Measurements from ENCODE around the gene GSK3A.

DNA sequence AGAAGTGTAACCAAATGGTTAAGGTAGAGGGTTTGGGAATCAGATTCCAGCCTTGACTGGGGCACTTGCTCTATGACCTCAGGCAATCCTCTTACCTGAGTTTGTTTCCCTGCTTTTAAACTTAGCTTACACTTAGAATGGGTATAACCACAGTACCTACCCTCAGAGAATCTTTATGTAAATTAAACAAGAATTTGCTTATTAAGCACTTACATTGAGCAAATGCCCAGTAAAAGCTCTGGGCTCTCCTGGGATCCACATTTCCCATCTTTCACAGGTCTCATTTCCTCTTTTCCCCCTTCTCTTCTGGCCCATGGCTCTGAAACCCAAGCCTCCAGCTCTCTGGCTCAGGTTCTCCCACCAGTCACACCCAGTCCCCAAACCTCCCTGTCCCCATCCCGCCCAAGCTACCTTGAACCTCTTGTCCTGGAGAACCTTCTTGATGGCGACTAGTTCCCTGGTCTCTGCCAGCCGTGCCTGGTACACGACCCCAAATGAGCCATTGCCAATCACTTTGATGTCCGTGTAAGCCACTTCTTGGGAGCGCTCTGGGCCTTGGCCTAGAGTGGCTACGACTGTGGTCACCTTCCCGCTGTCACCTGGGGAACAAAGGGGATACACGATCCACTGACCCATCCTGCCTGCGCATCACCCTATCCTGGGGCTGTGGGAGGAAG lies 2.7 kb downstream of the GSK3A start:
- TF ChIP-seq, protein P1, sequence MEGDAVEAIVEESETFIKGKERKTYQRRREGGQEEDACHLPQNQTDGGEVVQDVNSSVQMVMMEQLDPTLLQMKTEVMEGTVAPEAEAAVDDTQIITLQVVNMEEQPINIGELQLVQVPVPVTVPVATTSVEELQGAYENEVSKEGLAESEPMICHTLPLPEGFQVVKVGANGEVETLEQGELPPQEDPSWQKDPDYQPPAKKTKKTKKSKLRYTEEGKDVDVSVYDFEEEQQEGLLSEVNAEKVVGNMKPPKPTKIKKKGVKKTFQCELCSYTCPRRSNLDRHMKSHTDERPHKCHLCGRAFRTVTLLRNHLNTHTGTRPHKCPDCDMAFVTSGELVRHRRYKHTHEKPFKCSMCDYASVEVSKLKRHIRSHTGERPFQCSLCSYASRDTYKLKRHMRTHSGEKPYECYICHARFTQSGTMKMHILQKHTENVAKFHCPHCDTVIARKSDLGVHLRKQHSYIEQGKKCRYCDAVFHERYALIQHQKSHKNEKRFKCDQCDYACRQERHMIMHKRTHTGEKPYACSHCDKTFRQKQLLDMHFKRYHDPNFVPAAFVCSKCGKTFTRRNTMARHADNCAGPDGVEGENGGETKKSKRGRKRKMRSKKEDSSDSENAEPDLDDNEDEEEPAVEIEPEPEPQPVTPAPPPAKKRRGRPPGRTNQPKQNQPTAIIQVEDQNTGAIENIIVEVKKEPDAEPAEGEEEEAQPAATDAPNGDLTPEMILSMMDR (IDR thresholded peaks at IDR 0.05; ENCODE audit: poor library complexity) = no peak
- no peak for TF ChIP-seq EZH2 (IDR thresholded peaks at IDR 0.05; ENCODE audit: borderline replicate concordance)
- TF ChIP-seq EZH2phosphoT487 (IDR thresholded peaks at IDR 0.05; ENCODE audit: low read depth, severe bottlenecking, unreplicated experiment) = no peak
